ENCODE measurements around the gene CACNG6.

DNA sequence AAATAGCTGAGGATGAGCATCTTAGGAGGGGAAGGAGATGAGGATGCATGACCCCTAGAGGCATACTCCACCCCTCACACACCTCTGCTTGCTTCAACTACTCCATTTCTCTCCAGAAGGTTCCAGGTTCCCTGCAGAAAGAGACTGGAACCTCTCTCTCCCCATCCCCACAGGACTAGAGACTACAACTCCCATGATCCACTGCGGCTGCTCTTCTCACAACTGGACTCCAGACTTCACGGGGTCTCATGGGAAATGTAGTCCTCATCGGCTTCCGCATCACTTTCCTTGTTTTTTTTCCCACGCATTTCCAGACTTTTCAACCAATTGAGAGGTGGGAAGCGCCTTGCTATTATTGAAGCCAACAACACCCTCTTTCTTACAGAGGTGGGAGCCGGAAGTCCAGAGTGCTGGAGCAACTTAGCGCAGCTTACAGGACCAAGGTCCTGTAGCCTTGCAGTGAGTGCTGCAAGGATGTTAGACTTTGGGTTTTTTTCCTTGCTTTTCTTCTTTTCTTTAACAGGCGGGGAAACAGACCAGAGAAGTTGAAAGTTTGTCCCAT is 13.9 kb upstream of the CACNG6 start:
- TF ChIP-seq, protein P1, sequence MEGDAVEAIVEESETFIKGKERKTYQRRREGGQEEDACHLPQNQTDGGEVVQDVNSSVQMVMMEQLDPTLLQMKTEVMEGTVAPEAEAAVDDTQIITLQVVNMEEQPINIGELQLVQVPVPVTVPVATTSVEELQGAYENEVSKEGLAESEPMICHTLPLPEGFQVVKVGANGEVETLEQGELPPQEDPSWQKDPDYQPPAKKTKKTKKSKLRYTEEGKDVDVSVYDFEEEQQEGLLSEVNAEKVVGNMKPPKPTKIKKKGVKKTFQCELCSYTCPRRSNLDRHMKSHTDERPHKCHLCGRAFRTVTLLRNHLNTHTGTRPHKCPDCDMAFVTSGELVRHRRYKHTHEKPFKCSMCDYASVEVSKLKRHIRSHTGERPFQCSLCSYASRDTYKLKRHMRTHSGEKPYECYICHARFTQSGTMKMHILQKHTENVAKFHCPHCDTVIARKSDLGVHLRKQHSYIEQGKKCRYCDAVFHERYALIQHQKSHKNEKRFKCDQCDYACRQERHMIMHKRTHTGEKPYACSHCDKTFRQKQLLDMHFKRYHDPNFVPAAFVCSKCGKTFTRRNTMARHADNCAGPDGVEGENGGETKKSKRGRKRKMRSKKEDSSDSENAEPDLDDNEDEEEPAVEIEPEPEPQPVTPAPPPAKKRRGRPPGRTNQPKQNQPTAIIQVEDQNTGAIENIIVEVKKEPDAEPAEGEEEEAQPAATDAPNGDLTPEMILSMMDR (IDR thresholded peaks at IDR 0.05 in 8 of 11, conservative IDR thresholded peaks at IDR 0.05 in 3 of 11), result no peak
- TF ChIP-seq POLR2A (IDR thresholded peaks at IDR 0.05), result no peak
